Gastrocnemius medialis (tissue), 4 donors: ENCODE data around the gene BPIFB4. TPM values are rescaled to one million over a fixed set of nuclear protein-coding genes. Genes with fewer than 3 reads are reported as not detected.

ENCODE experiments used
- ATAC-seq, 2 donors: fragments of 150-250 bp; one replicate each; pipeline ENCODE4 v1.9.1; 2016
- DNase-seq, 2 donors: peaks; one replicate each; pipeline ENCODE4 v3.0.0-alpha.2; 2019
- H3K27ac ChIP-seq, 4 donors: fragments of 200-600 bp; sonication (generic); 1 replicate in 1 of 4; 2 replicates in 3 of 4; pipeline ENCODE4 v1.5.1; 2016 to 2018; ENCODE audit warnings: mild to moderate bottlenecking in 2 of 4, moderate library complexity in 1 of 4
- H3K27me3 ChIP-seq, 3 donors: fragments of 200-600 bp; sonication (generic) in 2 of 3; 1 replicate in 1 of 3; 2 replicates in 2 of 3; pipeline versions ENCODE4 v1.5.1 to v1.6.0; 2016 to 2019; ENCODE audit warnings: mild to moderate bottlenecking in 1 of 3, moderate library complexity in 1 of 3
- H3K36me3 ChIP-seq, 2 donors: fragments of 200-600 bp; sonication (generic) in 1 of 2; one replicate each; pipeline ENCODE4 v1.5.1; 2017 to 2018
- H3K4me1 ChIP-seq, 2 donors: fragments of 200-600 bp; sonication (generic) in 1 of 2; one replicate each; pipeline ENCODE4 v1.5.1; 2016 to 2017; ENCODE audit warnings: mild to moderate bottlenecking in 2 of 2
- H3K4me3 ChIP-seq, 4 donors: fragments of 200-600 bp; sonication (generic) in 3 of 4; 1 replicate in 1 of 4; 2 replicates in 3 of 4; pipeline ENCODE4 v1.5.1; 2016 to 2019; ENCODE audit warnings: mild to moderate bottlenecking in 2 of 4
- H3K9me3 ChIP-seq, 3 donors: fragments of 200-600 bp; sonication (generic) in 2 of 3; 1 replicate in 1 of 3; 2 replicates in 2 of 3; pipeline ENCODE4 v1.5.1; 2016 to 2019
- CTCF ChIP-seq, 5 experiments: fragments of 450-650 bp in 3 of 5; fragments of 200-600 bp in 2 of 5; sonication (generic) in 2 of 5; IDR thresholded peaks in 4 of 5; conservative IDR thresholded peaks in 1 of 5; 1 replicate in 4 of 5; 2 replicates in 1 of 5; pipeline ENCODE4 v1.5.1; 2016 to 2019; ENCODE audit warnings: antibody characterized with exemption in 5 of 5, mild to moderate bottlenecking in 3 of 5, moderate library complexity in 3 of 5
- POLR2A ChIP-seq, 2 donors: fragments of 450-650 bp; IDR thresholded peaks; one replicate each; pipeline ENCODE4 v1.6.1; 2017; ENCODE audit warnings: antibody characterized with exemption in 2 of 2, mild to moderate bottlenecking in 2 of 2, moderate library complexity in 2 of 2
- in situ Hi-C, 4 donors: fragments of 200-750 bp; cut with MboI; loops; one replicate each; pipeline versions ENCODE4 v1.15.0 to v1.8.0; 2017; ENCODE audit warnings: low sequenced_read_pairs in 4 of 4
- intact Hi-C: fragments of 100-400 bp; cut with DNase I; formaldehyde crosslinking; loops from one replicate; pipeline ENCODE4 v1.15.1; 2023; ENCODE audit warnings: low total_unique reads
- total RNA-seq, 4 donors: library from RNA; depleted of rRNA; stranded (reverse); fragments of >200 nt; gene quantifications; one replicate each; pipeline versions ENCODE4 v1.1.0 to v1.2.3, GENCODE V29; 2016

The BPIFB4 gene
- not detected for total RNA-seq

DNA sequence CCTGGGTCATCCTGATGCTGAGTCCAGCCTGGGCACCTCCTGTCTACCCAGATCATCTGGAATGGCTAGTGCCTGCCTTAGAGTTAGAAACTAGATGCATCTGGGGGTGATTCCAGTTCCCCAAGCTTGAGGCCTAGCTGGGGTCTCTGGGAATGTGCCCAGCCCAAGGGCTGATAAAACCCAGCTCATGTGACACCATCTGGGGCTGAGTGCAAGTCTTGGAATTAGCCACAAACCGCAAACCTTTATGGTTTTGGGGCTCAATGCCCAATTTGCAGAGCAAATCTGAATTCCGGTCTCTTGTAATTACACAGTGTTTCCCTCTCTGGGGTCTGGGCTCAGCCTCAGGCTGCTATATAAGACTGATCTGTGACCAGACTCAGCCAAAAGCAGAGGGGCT is at the start of gene BPIFB4:
TSS of gene BPIFB4 (plus strand) at position 385 of the 400 bp plus-strand sequence. CDS start 1,884 bp downstream, outside the sequence.
- peaks cover 0 to 15% (median 2%) of the 10 kb centered on the region in 3 donors for H3K27me3 ChIP-seq
- intact Hi-C loops: no loop called here
- ATAC-seq (no peak), DNase-seq (no peak)
- no peaks in the 10 kb centered on the region for H3K9me3 ChIP-seq
- H3K4me3 ChIP-seq: no peak within 1 kb of the TSS
- no peaks in the 10 kb centered on the region for H3K4me1 ChIP-seq
- H3K36me3 ChIP-seq: no peaks in the 10 kb centered on the region
- TF ChIP-seq CTCF (IDR thresholded peaks at IDR 0.05 in 4 of 5, conservative IDR thresholded peaks at IDR 0.05 in 1 of 5) (no peak), POLR2A (IDR thresholded peaks at IDR 0.05) (no peak)
- H3K27ac ChIP-seq: no peak within 1 kb of the TSS
- in situ Hi-C loops: no loop called here

- Histone ChIP-seq H3K4me3 (no peak overlapping the region), H3K27ac (no peak overlapping the region), H3K27me3 (peaks cover 0 to 6% (median 0%) of the 10 kb centered on the region in 3 donors), H3K9me3 (no peaks in the 10 kb centered on the region), H3K4me1 (no peaks in the 10 kb centered on the region), H3K36me3 (no peaks in the 10 kb centered on the region)
- intact Hi-C loops (no loop called here), in situ Hi-C loops (no loop called here)
- DNase-seq (no peak), ATAC-seq (no peak)
- TF ChIP-seq CTCF (IDR thresholded peaks at IDR 0.05 in 4 of 5, conservative IDR thresholded peaks at IDR 0.05 in 1 of 5): no peak
- TF ChIP-seq POLR2A (IDR thresholded peaks at IDR 0.05): no peak
Observed at GRCh38 chr20:33030076-33030475, 49.4 kb upstream of the BPIFB4 start.

GRCh38 chr20:33030569-33030968 is 48.9 kb upstream of the BPIFB4 start:
- in situ Hi-C loops: no loop called here
- DNase-seq: no peak
- ATAC-seq: no peak

GRCh38 chr20:33031531-33031930 is 47.9 kb upstream of the BPIFB4 start, which contains the start of gene BPIFB6:
TSS of gene BPIFB6 (plus strand) at chr20:33031648. CDS start at chr20:33031648, 0 bp downstream.
- Histone ChIP-seq H3K4me1 (no peaks in the 10 kb centered on the region), H3K9me3 (no peaks in the 10 kb centered on the region), H3K27me3 (peaks cover 0 to 6% (median 0%) of the 10 kb centered on the region in 3 donors), H3K36me3 (no peaks in the 10 kb centered on the region), H3K4me3 (no peak within 1 kb of the TSS), H3K27ac (no peak within 1 kb of the TSS)
- DNase-seq (no peak), ATAC-seq (no peak)
- intact Hi-C loops: no loop called here
- no peak for TF ChIP-seq CTCF (IDR thresholded peaks at IDR 0.05 in 4 of 5, conservative IDR thresholded peaks at IDR 0.05 in 1 of 5)
- TF ChIP-seq POLR2A (IDR thresholded peaks at IDR 0.05): no peak
- in situ Hi-C loops: no loop called here

More at GRCh38 chr20:33030569-33030968, 48.9 kb upstream of the BPIFB4 start:
- H3K27ac ChIP-seq: no peak overlapping the region
- no peaks in the 10 kb centered on the region for H3K9me3 ChIP-seq
- H3K36me3 ChIP-seq: no peaks in the 10 kb centered on the region
- no peak overlapping the region for H3K4me3 ChIP-seq
- no peaks in the 10 kb centered on the region for H3K4me1 ChIP-seq
- H3K27me3 ChIP-seq: peaks cover 0 to 6% (median 0%) of the 10 kb centered on the region in 3 donors
- intact Hi-C loops: no loop called here
- TF ChIP-seq CTCF (IDR thresholded peaks at IDR 0.05 in 4 of 5, conservative IDR thresholded peaks at IDR 0.05 in 1 of 5): no peak
- TF ChIP-seq POLR2A (IDR thresholded peaks at IDR 0.05): no peak

DNA sequence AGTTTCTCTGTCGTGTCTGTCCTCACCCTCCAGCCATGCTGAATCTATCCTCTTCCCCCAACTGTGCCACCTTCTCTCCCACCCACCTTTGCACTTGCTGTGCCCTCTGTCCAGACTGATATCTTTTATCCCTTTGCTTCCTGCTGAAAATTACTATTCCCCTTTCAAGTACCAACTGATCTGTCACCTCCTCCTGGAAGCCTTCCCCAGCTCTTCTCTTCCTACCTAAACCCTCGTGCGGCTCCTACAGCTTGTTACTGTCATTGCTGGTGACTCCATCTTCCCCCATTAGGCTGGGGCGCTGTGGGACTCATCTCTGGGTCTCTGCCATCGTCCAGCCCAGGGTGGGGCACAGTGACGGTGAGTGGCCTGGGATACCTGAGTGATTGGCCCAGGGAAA is 46.9 kb upstream of the BPIFB4 start:
- Histone ChIP-seq H3K4me3 (no peak overlapping the region), H3K9me3 (no peaks in the 10 kb centered on the region), H3K4me1 (no peaks in the 10 kb centered on the region), H3K27ac (no peak overlapping the region), H3K36me3 (no peaks in the 10 kb centered on the region), H3K27me3 (peaks cover 0 to 6% (median 0%) of the 10 kb centered on the region in 3 donors)
- in situ Hi-C loops: no loop called here
- DNase-seq (no peak), ATAC-seq (no peak)
- TF ChIP-seq CTCF (IDR thresholded peaks at IDR 0.05 in 4 of 5, conservative IDR thresholded peaks at IDR 0.05 in 1 of 5) (no peak), POLR2A (IDR thresholded peaks at IDR 0.05) (no peak)
- intact Hi-C loops: no loop called here
